ENCODE measurements around the gene NCK2. TPM values are rescaled to one million over a fixed set of nuclear protein-coding genes. Genes with fewer than 3 reads are reported as not detected.
A peak's percentile ranks its signal among the peaks of the same experiment; 100 is the strongest.

Gene NCK2
- total RNA-seq, 1 experiment from 2014 or later: 49.2 TPM

DNA sequence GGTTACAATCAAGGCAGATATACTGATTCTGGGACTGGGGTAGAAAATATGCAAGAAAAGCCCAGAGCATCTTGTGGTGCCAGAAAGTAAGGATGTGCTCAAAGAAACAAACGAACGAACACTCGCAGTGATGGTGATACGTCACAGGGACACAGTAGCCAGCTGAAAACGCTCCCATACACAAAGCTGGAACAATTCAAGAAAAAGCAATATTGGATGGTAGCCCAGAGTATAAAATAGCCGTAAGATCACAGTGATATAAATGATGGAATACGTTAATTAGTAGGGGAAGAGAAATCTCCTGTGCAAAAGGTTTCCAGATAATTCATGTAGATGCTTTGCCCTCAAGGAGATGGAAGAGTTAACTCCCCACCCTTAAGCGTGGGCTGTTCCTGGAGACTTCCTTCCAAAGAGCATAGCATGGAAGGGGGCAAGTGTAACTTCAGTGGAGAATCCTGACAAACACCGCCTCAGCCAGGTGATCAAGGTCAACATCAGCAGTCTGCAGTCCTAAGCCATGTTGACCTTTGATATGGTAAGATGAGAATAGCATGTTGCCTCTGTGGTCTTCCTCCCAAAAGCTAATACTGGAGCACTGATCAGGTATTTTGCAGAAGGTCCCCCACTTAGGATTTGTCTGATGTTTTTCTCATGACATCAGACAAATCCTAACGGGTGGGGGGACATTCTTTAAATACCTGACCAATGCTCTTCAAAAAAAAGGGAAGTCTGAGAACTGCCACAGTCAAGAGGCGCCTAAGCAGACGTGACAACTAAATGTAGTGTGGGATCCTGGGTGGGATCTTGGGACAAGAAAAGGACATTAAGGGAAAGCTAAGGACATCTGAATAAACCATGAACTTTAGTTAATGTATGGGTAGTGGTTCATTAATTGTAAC, 99.0 kb downstream of the NCK2 start:
- H3K4me3 Mint-ChIP-seq: no peak overlapping the region
- Histone ChIP-seq H2BK15ac (ENCODE audit: low read depth, low read length) (no peak overlapping the region), H3K18ac (ENCODE audit: insufficient read length, low read depth, low read length) (no peak overlapping the region), H3K4ac (ENCODE audit: low read depth, low read length) (no peak overlapping the region), H3K27ac (ENCODE audit: insufficient read length, low read depth, low read length) (no peak overlapping the region), H3K23ac (ENCODE audit: insufficient read length, low read depth, low read length) (no peak overlapping the region), H3K4me2 (ENCODE audit: insufficient read depth, insufficient read length, low read length) (no peak overlapping the region), H2AFZ (ENCODE audit: low read length) (no peak overlapping the region), H3K14ac (ENCODE audit: insufficient read depth, low read length) (no peak overlapping the region), H3K9ac (ENCODE audit: extremely low read depth, insufficient read length, low read length) (no peak overlapping the region), H3K23me2 (ENCODE audit: insufficient read length, low read depth, low read length, poor library complexity, severe bottlenecking) (no peaks in the 10 kb centered on the region), H3K9me3 (ENCODE audit: control insufficient read depth, low read depth, low read length) (no peaks in the 10 kb centered on the region), H3K79me1 (ENCODE audit: insufficient read depth, low read depth, low read length, poor library complexity, severe bottlenecking) (peaks cover 5% of the 10 kb centered on the region), H2BK12ac (ENCODE audit: insufficient read length, low read depth, low read length) (no peak overlapping the region), H2BK120ac (ENCODE audit: low read depth, low read length, poor library complexity, severe bottlenecking) (no peak overlapping the region), H2AK5ac (ENCODE audit: insufficient read length, low read length) (no peak overlapping the region), H2BK5ac (ENCODE audit: insufficient read length, low read length) (no peak overlapping the region), H3K79me2 (ENCODE audit: insufficient read depth, low read length) (peaks cover 2% of the 10 kb centered on the region; the same call in 1 of the 2 replicates), H4K91ac (ENCODE audit: insufficient read length, low read depth, low read length) (no peak overlapping the region), H3K56ac (ENCODE audit: insufficient read length, low read depth, low read length) (no peak overlapping the region), H3K27me3 (ENCODE audit: insufficient read depth, low read length) (no peaks in the 10 kb centered on the region), H3T11ph (ENCODE audit: low read length) (no peak overlapping the region), H4K5ac (ENCODE audit: insufficient read length, low read depth, low read length) (no peak overlapping the region), H4K8ac (replicated peaks; ENCODE audit: insufficient read length, low read depth, low read length) (no peak overlapping the region), H3K4me1 (ENCODE audit: insufficient read depth, low read length) (peaks cover 8% of the 10 kb centered on the region; the same call in 1 of the 2 replicates), H2BK20ac (ENCODE audit: low read depth, low read length, poor library complexity, severe bottlenecking) (no peak overlapping the region), H4K20me1 (ENCODE audit: control insufficient read depth, insufficient read depth, insufficient read length) (no peaks in the 10 kb centered on the region)
- H3K4me1 Mint-ChIP-seq: peaks cover 49 to 52% of the 10 kb centered on the region in 2 experiments
- TF ChIP-seq, protein P1, sequence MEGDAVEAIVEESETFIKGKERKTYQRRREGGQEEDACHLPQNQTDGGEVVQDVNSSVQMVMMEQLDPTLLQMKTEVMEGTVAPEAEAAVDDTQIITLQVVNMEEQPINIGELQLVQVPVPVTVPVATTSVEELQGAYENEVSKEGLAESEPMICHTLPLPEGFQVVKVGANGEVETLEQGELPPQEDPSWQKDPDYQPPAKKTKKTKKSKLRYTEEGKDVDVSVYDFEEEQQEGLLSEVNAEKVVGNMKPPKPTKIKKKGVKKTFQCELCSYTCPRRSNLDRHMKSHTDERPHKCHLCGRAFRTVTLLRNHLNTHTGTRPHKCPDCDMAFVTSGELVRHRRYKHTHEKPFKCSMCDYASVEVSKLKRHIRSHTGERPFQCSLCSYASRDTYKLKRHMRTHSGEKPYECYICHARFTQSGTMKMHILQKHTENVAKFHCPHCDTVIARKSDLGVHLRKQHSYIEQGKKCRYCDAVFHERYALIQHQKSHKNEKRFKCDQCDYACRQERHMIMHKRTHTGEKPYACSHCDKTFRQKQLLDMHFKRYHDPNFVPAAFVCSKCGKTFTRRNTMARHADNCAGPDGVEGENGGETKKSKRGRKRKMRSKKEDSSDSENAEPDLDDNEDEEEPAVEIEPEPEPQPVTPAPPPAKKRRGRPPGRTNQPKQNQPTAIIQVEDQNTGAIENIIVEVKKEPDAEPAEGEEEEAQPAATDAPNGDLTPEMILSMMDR (conservative IDR thresholded peaks at IDR 0.05): no peak
- no peak for DNase-seq
- peak overlapping the region; percentile 32 to 75 (median 34); a peak in 5 of 7 replicates for H3K27ac Mint-ChIP-seq
- no CpG with 5 or more reads among the region's 12 CpGs for WGBS (ENCODE audit: extremely low coverage, insufficient read length, low lambda C conversion rate)
- no peaks in the 10 kb centered on the region for H3K9me3 Mint-ChIP-seq
- no peaks in the 10 kb centered on the region; a peak in 1 of 7 replicates for H3K36me3 Mint-ChIP-seq (ENCODE audit: insufficient read depth in 1 of 3, low read depth in 3 of 3)
- no peaks in the 10 kb centered on the region for H3K27me3 Mint-ChIP-seq (ENCODE audit: low read depth)
